B cell (primary cell): ENCODE data around the gene RPRM.

Source experiments
- CTCF ChIP-seq: fragments of 200-600 bp; IDR thresholded peaks from one replicate; pipeline ENCODE4 v1.8.0; 2022; ENCODE audit warnings: antibody characterized with exemption, mild to moderate bottlenecking
- EZH2 ChIP-seq: IDR thresholded peaks from 2 replicates; pipeline ENCODE4 v1.6.1; 2012; ENCODE audit warnings: borderline replicate concordance, low read depth, mild to moderate bottlenecking, moderate library complexity, low read length; ENCODE audit not compliant: insufficient read depth, poor library complexity, severe bottlenecking

DNA sequence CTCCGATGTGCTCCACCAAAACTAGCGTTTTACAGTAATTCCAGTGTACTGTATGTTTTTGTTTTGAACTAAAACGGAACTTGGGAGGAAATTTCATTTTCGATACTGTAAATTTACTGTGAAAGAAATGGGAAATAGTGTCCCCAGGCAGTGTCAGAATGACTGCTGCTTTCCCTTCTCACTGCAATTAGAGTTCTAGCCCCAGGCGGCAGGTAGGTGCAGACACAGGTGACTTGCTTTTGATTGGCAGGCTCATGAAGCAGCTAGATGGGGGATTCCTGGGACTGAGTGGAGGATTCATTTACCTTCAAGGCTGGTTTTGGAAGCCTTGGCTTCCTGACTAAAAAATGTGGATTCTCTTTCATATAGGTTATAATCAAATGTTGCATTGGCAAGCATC is 27.0 kb downstream of the RPRM start:
- TF ChIP-seq CTCF (no peak), EZH2 (no peak)
